Measurements from ENCODE around the gene CAPN9. TPM values are rescaled to one million over a fixed set of nuclear protein-coding genes. Genes with fewer than 3 reads are reported as not detected.
A peak's percentile ranks its signal among the peaks of the same experiment; 100 is the strongest.

The CAPN9 gene
- total and polyA plus RNA-seq, 9 of the 15 experiments (the other 6 are each of a cell fraction or from before 2014, with no cell fraction given): not detected

DNA sequence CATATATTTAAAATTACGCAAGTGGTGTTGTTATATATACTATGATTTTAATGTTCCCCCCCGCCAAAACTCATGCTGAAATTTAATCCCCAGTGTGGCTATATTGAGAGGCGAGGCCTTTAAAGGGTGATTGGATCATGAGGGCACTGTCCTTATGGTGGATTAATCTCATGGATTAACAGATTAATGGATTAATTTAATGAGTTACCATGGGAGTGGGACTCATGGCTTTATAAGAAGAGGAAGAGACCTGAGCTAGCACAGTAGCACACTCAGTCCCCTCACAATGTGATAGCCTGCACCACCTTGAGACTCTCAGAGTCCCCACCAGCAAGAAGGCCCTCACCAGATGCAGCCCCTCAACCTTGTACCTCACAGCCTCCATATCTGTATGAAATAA, 86.3 kb downstream of the CAPN9 start:
- ATAC-seq: no peak
- POLR2A ChIA-PET: interaction anchor here (0.6 to 1.7 kb wide), 2 partner anchors 13 to 121 kb away, joined by 3 to 5 read pairs; no protein-coding TSS in a partner anchor
- Histone ChIP-seq H3K9ac (ENCODE audit: insufficient read depth in 1 of 2, low read depth in 2 of 2, low read length in 2 of 2) (no peak overlapping the region), H3K9me1 (ENCODE audit: control insufficient read depth, insufficient read depth, low read length) (no peaks in the 10 kb centered on the region), H4K20me1 (replicated peaks; ENCODE audit: control insufficient read depth, insufficient read depth, low read length) (no peaks in the 10 kb centered on the region), H3K79me2 (ENCODE audit: control insufficient read depth, insufficient read depth, low read length) (no peaks in the 10 kb centered on the region), H3K9me3 (replicated peaks; ENCODE audit: control insufficient read depth, insufficient read depth, low read depth, low read length) (no peaks in the 10 kb centered on the region), H2AFZ (ENCODE audit: low read depth, low read length) (no peak overlapping the region), H3K4me1 (replicated peaks in 1 of 2; ENCODE audit: control insufficient read depth in 2 of 2, insufficient read depth in 2 of 2, low read length in 2 of 2) (no peaks in the 10 kb centered on the region; a peak in 1 of 5 replicates), H3K36me3 (ENCODE audit: control insufficient read depth, insufficient read depth, low read length) (no peaks in the 10 kb centered on the region), H3K27ac (ENCODE audit: extremely low read depth, low read depth, low read length) (no peak overlapping the region), H3K27me3 (ENCODE audit: control insufficient read depth in 2 of 2, insufficient read depth in 2 of 2, low read length in 2 of 2) (peaks cover 2 to 4% of the 10 kb centered on the region in 2 experiments; a peak in 2 of 5 replicates), H3K4me3 (no peak overlapping the region), H3K4me2 (ENCODE audit: insufficient read depth, low read length) (no peak overlapping the region)
- intact Hi-C loops (cut with micrococcal nuclease): no loop called here
- WGBS (ENCODE audit: insufficient coverage, low coverage, missing lambda C conversion rate): 9% methylated on average over 3 of the region's 3 CpGs
- CTCF ChIA-PET (ENCODE audit: low intra/inter-chr PET ratio): no interaction called here
- in situ Hi-C loops (cut with MboI): no loop called here
- FAIRE-seq: no peak
- no TSS peak for BruUV-seq (replicated peaks)
- TF ChIP-seq ELF2 (CRISPR knock-in tag; IDR thresholded peaks at IDR 0.05): no peak
- DNase-seq (ENCODE audit: extremely low read depth in 1 of 4, low spot score in 3 of 4): no peak

DNA sequence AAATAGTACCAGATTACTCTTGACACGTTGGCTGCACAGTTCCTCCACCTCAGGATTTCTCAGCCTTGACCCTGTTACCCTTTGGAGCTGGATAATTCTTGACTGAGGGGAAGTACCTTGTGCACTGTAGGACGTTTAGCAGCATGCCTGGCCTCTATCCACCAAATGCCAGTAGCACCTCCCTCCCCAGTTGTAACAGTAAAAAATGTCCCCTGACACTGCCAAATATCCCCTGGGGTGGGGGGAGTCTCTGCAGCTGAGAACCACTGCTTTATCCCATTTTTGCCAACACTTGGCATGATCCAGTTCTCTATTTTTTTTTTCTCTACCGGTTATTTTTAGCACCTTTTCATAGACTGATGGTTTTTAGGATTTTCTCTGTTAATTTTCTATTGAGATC, 87.1 kb downstream of the CAPN9 start:
- Histone ChIP-seq H4K20me1 (replicated peaks; ENCODE audit: control insufficient read depth, insufficient read depth, low read length) (no peaks in the 10 kb centered on the region), H3K79me2 (ENCODE audit: control insufficient read depth, insufficient read depth, low read length) (no peaks in the 10 kb centered on the region), H3K36me3 (ENCODE audit: control insufficient read depth, insufficient read depth, low read length) (no peaks in the 10 kb centered on the region), H3K4me2 (ENCODE audit: insufficient read depth, low read length) (no peak overlapping the region), H3K9ac (ENCODE audit: insufficient read depth in 1 of 2, low read depth in 2 of 2, low read length in 2 of 2) (no peak overlapping the region), H2AFZ (ENCODE audit: low read depth, low read length) (no peak overlapping the region), H3K27me3 (ENCODE audit: control insufficient read depth in 2 of 2, insufficient read depth in 2 of 2, low read length in 2 of 2) (peaks cover 2 to 4% of the 10 kb centered on the region in 2 experiments; a peak in 2 of 5 replicates), H3K4me3 (no peak overlapping the region), H3K4me1 (replicated peaks in 1 of 2; ENCODE audit: control insufficient read depth in 2 of 2, insufficient read depth in 2 of 2, low read length in 2 of 2) (no peaks in the 10 kb centered on the region; a peak in 2 of 5 replicates), H3K9me1 (ENCODE audit: control insufficient read depth, insufficient read depth, low read length) (no peaks in the 10 kb centered on the region), H3K9me3 (replicated peaks; ENCODE audit: control insufficient read depth, insufficient read depth, low read depth, low read length) (no peaks in the 10 kb centered on the region), H3K27ac (ENCODE audit: extremely low read depth, low read depth, low read length) (no peak overlapping the region)
- intact Hi-C loops (cut with micrococcal nuclease): no loop called here
- FAIRE-seq (no peak), ATAC-seq (no peak), DNase-seq (ENCODE audit: extremely low read depth in 1 of 4, low spot score in 3 of 4) (no peak)
- CTCF ChIA-PET (ENCODE audit: low intra/inter-chr PET ratio): no interaction called here
- no TSS peak for BruUV-seq (replicated peaks)
- WGBS (ENCODE audit: insufficient coverage, low coverage, missing lambda C conversion rate): 0% methylated on average over 3 of the region's 3 CpGs
- in situ Hi-C loops (cut with MboI): no loop called here
- POLR2A ChIA-PET: interaction anchor here (0.6 to 1.7 kb wide), 3 partner anchors 13 to 198 kb away, joined by 3 to 5 read pairs (median 3); no protein-coding TSS in a partner anchor
- TF ChIP-seq, protein P1, sequence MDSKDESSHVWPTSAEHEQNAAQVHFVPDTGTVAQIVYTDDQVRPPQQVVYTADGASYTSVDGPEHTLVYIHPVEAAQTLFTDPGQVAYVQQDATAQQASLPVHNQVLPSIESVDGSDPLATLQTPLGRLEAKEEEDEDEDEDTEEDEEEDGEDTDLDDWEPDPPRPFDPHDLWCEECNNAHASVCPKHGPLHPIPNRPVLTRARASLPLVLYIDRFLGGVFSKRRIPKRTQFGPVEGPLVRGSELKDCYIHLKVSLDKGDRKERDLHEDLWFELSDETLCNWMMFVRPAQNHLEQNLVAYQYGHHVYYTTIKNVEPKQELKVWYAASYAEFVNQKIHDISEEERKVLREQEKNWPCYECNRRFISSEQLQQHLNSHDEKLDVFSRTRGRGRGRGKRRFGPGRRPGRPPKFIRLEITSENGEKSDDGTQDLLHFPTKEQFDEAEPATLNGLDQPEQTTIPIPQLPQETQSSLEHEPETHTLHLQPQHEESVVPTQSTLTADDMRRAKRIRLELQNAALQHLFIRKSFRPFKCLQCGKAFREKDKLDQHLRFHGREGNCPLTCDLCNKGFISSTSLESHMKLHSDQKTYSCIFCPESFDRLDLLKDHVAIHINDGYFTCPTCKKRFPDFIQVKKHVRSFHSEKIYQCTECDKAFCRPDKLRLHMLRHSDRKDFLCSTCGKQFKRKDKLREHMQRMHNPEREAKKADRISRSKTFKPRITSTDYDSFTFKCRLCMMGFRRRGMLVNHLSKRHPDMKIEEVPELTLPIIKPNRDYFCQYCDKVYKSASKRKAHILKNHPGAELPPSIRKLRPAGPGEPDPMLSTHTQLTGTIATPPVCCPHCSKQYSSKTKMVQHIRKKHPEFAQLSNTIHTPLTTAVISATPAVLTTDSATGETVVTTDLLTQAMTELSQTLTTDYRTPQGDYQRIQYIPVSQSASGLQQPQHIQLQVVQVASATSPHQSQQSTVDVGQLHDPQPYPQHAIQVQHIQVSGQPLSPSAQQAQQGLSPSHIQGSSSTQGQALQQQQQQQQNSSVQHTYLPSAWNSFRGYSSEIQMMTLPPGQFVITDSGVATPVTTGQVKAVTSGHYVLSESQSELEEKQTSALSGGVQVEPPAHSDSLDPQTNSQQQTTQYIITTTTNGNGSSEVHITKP (IDR thresholded peaks at IDR 0.05; ENCODE audit: partially characterized antibody): peak; percentile 59
- TF ChIP-seq, protein P2, sequence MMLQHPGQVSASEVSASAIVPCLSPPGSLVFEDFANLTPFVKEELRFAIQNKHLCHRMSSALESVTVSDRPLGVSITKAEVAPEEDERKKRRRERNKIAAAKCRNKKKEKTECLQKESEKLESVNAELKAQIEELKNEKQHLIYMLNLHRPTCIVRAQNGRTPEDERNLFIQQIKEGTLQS (IDR thresholded peaks at IDR 0.05): no peak
- TF ChIP-seq, protein P2 (CRISPR knock-in tag; conservative IDR thresholded peaks at IDR 0.05): no peak
